Omental fat pad (tissue), 4 donors: ENCODE results near the gene GPC6. TPM values are rescaled to one million over a fixed set of nuclear protein-coding genes. Genes with fewer than 3 reads are reported as not detected.

Source experiments
- ATAC-seq: fragments of 150-250 bp; one replicate; pipeline ENCODE4 v1.9.1; 2016; ENCODE audit warnings: mild to moderate bottlenecking, moderate library complexity; ENCODE audit not compliant: low FRiP score
- DNase-seq: peaks from one replicate; pipeline ENCODE4 v3.0.0-alpha.2; 2019; ENCODE audit warnings: low spot score
- total RNA-seq, 4 donors: library from RNA; depleted of rRNA; stranded (reverse); fragments of >200 nt; gene quantifications; one replicate each; pipeline ENCODE4 v1.1.0, GENCODE V29; 2016
- TF ChIP-seq, protein P1 (sequence below), 3 donors: fragments of 450-650 bp; IDR thresholded peaks; one replicate each; pipeline ENCODE4 v1.5.1; 2016 to 2017; ENCODE audit warnings: antibody characterized with exemption in 3 of 3, mild to moderate bottlenecking in 3 of 3, moderate library complexity in 2 of 3

The GPC6 gene
- total RNA-seq, 4 donors from 2014 or later = 9.2 to 24.4 (median 16.4) TPM

DNA sequence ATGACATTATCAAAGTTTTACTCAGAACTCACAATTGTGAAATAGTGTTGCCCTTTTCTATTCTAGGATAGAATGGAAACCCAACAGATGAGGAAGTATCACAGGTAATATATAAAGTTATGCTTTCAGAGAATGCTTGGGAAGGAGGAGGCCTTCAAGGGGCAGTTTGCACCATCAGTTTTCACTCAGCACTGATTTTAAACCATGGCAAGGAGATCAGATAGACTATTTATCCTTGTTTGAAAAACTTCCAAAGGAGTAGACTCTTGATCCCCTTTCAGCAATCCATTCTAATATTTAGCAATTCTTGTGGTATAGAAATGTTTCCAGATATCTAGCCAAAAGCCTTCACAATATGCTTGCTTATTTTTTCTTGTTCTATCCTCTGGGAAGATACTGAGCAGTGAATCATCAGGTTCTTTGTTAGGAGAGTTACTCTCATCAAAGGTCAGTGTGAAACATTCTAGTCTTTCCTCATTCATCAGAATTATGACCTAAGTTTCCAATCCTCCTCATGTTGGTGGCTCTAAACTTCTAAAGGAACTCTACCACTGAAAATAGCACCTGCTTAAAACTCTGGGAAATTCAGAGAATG lies 3.8 kb downstream of the GPC6 start:
- ATAC-seq (peak; percentile 33), DNase-seq (no peak)
- TF ChIP-seq, protein P1, sequence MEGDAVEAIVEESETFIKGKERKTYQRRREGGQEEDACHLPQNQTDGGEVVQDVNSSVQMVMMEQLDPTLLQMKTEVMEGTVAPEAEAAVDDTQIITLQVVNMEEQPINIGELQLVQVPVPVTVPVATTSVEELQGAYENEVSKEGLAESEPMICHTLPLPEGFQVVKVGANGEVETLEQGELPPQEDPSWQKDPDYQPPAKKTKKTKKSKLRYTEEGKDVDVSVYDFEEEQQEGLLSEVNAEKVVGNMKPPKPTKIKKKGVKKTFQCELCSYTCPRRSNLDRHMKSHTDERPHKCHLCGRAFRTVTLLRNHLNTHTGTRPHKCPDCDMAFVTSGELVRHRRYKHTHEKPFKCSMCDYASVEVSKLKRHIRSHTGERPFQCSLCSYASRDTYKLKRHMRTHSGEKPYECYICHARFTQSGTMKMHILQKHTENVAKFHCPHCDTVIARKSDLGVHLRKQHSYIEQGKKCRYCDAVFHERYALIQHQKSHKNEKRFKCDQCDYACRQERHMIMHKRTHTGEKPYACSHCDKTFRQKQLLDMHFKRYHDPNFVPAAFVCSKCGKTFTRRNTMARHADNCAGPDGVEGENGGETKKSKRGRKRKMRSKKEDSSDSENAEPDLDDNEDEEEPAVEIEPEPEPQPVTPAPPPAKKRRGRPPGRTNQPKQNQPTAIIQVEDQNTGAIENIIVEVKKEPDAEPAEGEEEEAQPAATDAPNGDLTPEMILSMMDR (IDR thresholded peaks at IDR 0.05) = no peak

DNA sequence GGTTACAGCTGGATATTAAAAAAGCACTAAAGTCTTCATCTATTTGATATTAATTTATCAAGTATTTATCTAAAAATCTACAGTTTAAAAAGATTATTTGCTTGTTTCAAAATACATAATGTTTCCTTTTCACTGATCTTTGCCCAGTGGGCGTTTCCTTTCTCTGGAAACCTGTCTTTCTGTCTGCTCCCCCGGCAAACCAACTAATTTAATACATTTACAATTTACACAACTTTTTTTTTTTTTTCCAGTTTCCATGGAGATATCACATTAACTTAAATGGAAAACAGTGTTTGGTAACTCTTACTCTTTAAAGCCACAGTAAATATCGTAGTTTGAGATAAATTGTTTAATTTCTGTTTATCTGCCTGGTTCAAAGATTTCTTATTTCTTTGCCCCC lies 5.3 kb downstream of the GPC6 start:
- TF ChIP-seq, protein P1 (IDR thresholded peaks at IDR 0.05) = no peak
- DNase-seq (no peak), ATAC-seq (no peak)

DNA sequence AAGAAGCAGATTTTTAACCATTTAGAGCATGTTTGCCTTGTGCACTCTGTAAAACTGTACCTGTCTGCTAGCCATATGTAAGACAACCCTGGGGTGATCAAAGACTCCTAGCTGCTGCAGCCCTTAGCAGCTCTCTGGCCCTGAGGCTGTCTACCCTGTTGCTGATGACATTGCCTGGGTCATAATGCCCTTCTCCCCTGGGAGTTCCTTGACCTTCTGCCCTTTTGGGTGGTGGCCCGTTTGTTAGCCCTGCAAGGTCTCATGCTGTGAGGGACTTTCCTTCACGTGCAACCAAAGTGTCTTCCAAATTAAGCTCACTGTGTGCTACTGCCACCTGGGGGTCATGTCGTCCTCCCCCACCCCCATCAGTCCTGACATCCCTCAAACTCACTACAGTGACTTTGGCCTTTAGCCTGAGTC lies 7.4 kb downstream of the GPC6 start:
- TF ChIP-seq, protein P1 (IDR thresholded peaks at IDR 0.05) = no peak
- ATAC-seq (no peak), DNase-seq (no peak)

DNA sequence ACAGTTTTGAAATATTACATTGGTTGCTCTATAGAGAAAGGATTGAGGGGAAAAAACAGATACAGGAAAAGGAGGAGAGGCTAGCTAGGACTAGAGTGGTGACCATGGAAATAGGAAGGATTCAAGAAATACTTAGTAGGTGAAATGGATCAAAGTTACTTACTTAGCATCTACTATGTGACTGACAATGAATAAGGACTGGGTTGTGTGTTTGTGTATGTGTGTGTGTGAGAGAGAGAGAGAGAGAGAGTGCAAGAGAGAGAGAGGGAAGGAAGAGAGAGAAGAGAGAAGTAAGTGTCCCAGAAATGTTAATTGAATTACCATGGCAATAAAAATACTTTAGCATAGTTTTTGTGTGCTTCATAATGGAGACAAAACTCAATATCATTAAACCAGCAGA lies 7.9 kb downstream of the GPC6 start:
- ATAC-seq (no peak), DNase-seq (no peak)
- TF ChIP-seq, protein P1 (IDR thresholded peaks at IDR 0.05) = no peak

DNA sequence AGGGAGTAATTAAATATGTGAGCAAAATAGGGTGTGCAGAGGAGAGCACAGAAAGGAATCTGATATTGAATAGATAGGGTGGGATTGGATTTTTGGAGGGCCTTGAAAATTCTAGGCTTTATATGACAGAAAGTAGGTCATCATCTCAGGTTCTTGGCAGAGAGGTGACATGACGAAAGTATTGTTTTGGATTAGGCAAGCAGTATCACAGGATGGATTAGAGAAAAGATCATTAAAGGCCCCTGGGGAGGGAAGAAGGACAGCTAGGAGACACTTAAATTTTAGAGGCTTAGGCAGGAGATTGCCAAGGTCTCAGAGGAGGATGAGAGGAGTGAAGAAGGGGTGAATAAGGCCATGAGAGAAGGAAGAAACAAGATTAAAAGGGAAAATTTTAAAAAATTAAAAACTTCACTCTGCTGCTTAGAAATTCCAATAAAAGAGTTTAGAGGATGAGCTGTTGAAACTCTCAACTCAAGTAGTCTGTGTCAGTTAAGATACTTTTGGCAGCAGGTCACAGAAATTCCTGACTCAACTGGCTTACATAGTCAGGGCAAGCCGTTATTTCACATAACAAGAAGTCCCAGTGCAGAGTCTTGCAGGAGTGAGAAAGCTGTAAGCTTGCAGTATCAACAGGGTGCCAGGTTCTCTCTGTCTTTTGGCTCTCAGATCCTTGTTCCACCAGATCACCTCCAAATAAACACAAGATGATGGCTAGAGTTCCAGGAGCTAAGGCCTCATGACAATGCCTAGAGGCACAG lies 8.8 kb downstream of the GPC6 start:
- TF ChIP-seq, protein P1 (IDR thresholded peaks at IDR 0.05) = no peak
- DNase-seq (no peak), ATAC-seq (peak; percentile 44)

DNA sequence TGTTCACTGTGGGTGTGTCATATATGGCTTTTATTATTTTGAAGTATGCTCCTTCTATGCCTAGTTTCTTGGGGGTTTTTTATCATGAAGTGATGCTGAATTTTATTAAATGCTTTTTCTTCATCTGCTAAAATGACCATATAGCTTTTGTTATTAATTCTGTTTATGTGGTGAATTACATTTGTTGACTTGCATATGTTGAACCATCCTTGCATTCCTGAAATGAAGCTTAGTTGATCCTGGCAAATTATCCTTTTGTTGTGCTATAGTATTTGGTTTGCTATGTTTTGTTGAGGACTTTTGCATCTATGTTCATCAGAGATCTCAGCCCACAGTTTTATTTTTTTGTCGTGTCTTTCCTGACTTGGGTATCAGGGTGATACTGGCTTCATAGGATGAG lies 12.1 kb downstream of the GPC6 start:
- DNase-seq (no peak), ATAC-seq (no peak)
- TF ChIP-seq, protein P1 (IDR thresholded peaks at IDR 0.05) = no peak
